ENCODE data around the gene RASGRP3. TPM values are rescaled to one million over a fixed set of nuclear protein-coding genes. Genes with fewer than 3 reads are reported as not detected.

RASGRP3 gene
- total RNA-seq, 4 donors from 2014 or later: 2.4 to 15.8 (median 4.3) TPM

- TF ChIP-seq CTCF (IDR thresholded peaks at IDR 0.05) (no peak), POLR2A (IDR thresholded peaks at IDR 0.05) (no peak)
- no peak overlapping the region for H3K4me3 ChIP-seq (ENCODE audit: low read depth, poor library complexity, severe bottlenecking)
- intact Hi-C loops (cut with DNase I; ENCODE audit: low total_unique reads): no loop called here
- no peak for DNase-seq (ENCODE audit: low spot score in 2 of 2)
Measured at GRCh38 chr2:33561872-33562271, 85.4 kb downstream of the RASGRP3 start.

GRCh38 chr2:33570681-33571080 is 94.2 kb downstream of the RASGRP3 start:
- no peak for DNase-seq (ENCODE audit: low spot score in 2 of 2)
- intact Hi-C loops (cut with DNase I; ENCODE audit: low total_unique reads): no loop called here
- no peak overlapping the region for H3K4me3 ChIP-seq (ENCODE audit: low read depth, poor library complexity, severe bottlenecking)
- 68 to 79% methylated on average over 2 of the region's 2 CpGs for WGBS, 2 donors
- TF ChIP-seq CTCF (IDR thresholded peaks at IDR 0.05) (no peak), POLR2A (IDR thresholded peaks at IDR 0.05) (no peak)

GRCh38 chr2:33573657-33574056 is 97.2 kb downstream of the RASGRP3 start:
- no peak overlapping the region for H3K4me3 ChIP-seq (ENCODE audit: low read depth, poor library complexity, severe bottlenecking)
- intact Hi-C loops (cut with DNase I; ENCODE audit: low total_unique reads): no loop called here
- no peak for TF ChIP-seq CTCF (IDR thresholded peaks at IDR 0.05)
- no peak for TF ChIP-seq POLR2A (IDR thresholded peaks at IDR 0.05)
- WGBS, 2 donors: 94% methylated on average over 6 of the region's 6 CpGs
- DNase-seq (ENCODE audit: low spot score in 2 of 2): no peak

- no peak for DNase-seq (ENCODE audit: low spot score in 2 of 2)
- H3K4me3 ChIP-seq (ENCODE audit: low read depth, poor library complexity, severe bottlenecking): no peak overlapping the region
- 83 to 89% methylated on average over 8 of the region's 8 CpGs for WGBS, 2 donors
- TF ChIP-seq CTCF (IDR thresholded peaks at IDR 0.05): no peak
- TF ChIP-seq POLR2A (IDR thresholded peaks at IDR 0.05): no peak
- intact Hi-C loops (cut with DNase I; ENCODE audit: low total_unique reads): no loop called here
Measured at GRCh38 chr2:33577084-33577483, 100.6 kb downstream of the RASGRP3 start.

GRCh38 chr2:33577668-33578067 is 101.2 kb downstream of the RASGRP3 start:
- H3K4me3 ChIP-seq (ENCODE audit: low read depth, poor library complexity, severe bottlenecking): no peak overlapping the region
- TF ChIP-seq CTCF (IDR thresholded peaks at IDR 0.05) (no peak), POLR2A (IDR thresholded peaks at IDR 0.05) (no peak)
- intact Hi-C loops (cut with DNase I; ENCODE audit: low total_unique reads): no loop called here
- DNase-seq (ENCODE audit: low spot score in 2 of 2): no peak
- 33 to 49% methylated on average over 2 of the region's 2 CpGs for WGBS, 2 donors

GRCh38 chr2:33579227-33579626 is 102.8 kb downstream of the RASGRP3 start:
- no peak overlapping the region for H3K4me3 ChIP-seq (ENCODE audit: low read depth, poor library complexity, severe bottlenecking)
- DNase-seq (ENCODE audit: low spot score in 2 of 2): no peak
- TF ChIP-seq CTCF (IDR thresholded peaks at IDR 0.05) (no peak), POLR2A (IDR thresholded peaks at IDR 0.05) (no peak)
- WGBS, 2 donors: 72 to 88% methylated on average over 5 of the region's 5 CpGs
- intact Hi-C loops (cut with DNase I; ENCODE audit: low total_unique reads): no loop called here

Measured in lower leg skin (tissue), 4 donors.